ENCODE results near the gene EOLA1. TPM values are rescaled to one million over a fixed set of nuclear protein-coding genes. Genes with fewer than 3 reads are reported as not detected.
"Not testable (repeated sequence)": the region's sequence is repeated elsewhere in the genome, so short reads cannot be mapped to it uniquely, and the experiment has no call there.

Gene EOLA1
- total RNA-seq, 1 donor from 2014 or later, result 14.2 TPM

DNA sequence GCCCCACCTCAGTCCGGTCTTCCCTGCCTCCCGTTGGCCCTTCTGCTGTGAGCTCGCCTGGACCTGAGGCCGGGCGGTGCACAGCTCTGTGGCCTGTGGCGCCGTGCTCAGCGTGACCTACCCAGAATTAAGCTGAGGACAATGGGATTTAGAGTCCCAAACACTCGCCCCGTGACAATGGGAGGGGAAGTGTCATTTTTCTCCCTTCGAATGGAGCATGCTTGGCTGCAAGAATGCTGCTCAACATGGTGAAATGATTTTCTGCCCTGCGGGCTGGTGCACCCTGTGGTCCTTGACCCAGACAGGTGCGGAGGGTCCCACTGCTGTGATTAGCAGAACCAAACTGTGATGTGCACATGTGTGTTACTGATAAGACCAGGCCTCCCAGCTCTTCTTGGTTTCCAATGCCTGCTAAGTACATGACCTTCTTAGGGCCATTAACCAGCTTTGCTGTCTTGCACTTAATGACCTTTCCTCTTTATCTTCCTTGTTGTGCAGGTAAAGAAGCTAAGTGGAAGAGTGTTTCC is 772 bp downstream of the EOLA1 start:
- DNase-seq (ENCODE audit: low read depth, low spot score), result no peak

DNA sequence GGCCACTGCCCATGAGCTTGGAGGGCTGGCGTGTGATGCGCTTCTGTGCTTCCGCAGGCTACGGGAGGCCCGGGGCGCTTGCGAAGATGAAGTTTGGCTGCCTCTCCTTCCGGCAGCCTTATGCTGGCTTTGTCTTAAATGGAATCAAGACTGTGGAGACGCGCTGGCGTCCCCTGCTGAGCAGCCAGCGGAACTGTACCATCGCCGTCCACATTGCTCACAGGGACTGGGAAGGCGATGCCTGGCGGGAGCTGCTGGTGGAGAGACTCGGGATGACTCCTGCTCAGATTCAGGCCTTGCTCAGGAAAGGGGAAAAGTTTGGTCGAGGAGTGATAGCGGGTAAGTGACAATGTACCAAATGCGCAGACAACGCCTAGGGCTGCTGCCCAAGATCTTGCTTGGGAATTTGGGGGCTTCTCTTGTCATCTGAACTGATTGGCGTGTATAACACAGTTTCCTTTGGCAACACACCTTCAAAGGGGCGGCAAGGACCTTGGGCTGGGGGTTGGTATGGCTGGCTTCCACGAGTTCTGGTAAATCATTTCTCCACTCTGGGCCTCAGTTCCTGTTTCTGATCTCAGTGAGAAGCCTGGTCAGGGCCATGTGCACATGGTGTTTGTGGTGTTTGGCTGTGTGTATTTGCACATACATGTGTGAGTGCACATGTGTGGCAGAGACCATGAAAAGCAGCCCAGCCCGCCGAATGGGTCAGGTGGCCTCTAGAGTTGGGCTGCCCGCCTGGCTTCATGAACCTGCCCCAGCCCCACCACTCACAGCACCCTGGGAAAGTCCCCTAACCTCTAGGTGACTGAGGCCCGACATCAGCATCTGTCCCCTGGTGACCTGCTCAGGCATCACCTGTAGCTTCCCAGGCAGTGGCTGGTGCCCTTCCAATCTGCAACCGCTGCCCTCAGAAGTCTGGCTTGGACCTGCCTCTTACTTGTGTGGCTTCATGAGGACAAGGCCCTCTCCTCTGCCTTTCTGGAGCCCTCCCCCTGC is 5.0 kb downstream of the EOLA1 start:
- not testable (repeated sequence) for DNase-seq (ENCODE audit: low read depth, low spot score)

DNA sequence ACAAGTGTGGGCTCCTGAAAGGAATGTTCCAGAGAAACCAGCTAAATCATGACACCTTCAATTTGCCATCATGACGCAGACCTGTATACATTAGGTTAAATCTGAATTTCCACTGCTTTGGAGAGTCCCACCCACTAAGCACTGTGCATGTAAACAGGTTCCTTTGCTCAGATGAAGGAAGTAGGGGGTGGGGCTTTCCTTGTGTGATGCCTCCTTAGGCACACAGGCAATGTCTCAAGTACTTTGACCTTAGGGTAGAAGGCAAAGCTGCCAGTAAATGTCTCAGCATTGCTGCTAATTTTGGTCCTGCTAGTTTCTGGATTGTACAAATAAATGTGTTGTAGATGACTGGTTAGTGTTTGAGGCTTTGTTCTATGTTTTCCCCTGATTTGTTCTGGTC is 6.2 kb downstream of the EOLA1 start:
- DNase-seq (ENCODE audit: low read depth, low spot score), result not testable (repeated sequence)

DNA sequence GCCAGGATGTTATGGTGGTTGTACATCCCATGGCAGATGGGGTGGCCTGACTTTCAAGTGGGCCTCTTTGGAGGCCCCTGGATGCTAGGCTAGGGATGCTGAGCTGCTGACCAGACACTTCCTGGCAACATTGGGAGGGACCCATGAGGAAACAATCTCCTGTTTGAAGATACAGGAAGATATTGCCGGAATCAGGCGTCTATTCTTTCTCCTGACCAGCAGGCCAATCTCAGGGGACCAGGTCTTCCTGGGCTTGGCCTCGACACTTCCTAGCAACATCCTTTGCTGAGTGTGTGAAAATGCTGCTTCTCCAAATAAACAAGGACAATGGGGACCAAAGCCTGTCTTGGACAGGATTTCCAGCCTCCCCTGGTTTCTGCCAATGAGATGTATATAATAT is 7.0 kb downstream of the EOLA1 start:
- not testable (repeated sequence) for DNase-seq (ENCODE audit: low read depth, low spot score)

DNA sequence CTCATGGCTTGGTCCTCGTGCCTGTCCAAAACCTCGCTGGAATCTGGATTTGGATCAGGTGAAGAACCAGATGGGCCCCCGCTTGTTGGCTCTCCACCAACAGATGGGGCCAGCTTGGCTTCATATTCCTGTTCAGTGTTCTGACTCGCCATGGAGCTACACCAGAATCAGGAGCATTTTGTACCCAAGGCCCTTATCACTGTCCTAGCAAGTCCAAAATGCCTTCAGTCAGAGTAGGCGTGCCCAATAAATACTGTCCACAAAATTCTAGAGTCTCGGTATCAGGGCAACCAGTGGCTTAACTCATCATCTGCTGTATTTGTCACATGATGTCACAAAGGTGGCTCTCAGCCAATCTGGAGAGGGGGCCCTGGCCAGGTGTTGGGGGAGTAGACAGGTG is 8.9 kb downstream of the EOLA1 start, which contains the start of gene HSFX3:
HSFX3 (minus strand) TSS at position 224 of the 400 bp plus-strand sequence; CDS start at position 152, 72 bp downstream.
- DNase-seq (ENCODE audit: low read depth, low spot score), result not testable (repeated sequence)

DNA sequence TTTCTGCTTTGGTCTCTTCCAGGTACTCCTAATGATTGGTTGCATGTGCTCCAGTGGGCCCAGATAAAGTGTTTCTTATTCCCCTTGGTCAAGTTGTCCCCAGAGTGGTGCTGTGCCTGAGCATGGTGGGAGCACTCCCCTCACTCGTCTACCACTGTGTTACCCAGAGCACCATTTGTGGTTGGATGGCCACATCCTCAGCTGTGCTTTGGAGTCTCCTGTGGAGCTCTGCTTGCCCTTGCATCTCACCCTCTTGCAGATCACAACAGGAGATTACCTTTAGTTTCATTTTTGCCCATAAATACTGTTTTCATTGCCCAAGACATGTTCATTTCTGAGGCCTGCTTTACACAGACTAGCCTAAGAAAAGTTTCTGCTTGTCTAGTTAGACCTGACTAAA is 9.6 kb downstream of the EOLA1 start:
- DNase-seq (ENCODE audit: low read depth, low spot score), result not testable (repeated sequence)

DNA sequence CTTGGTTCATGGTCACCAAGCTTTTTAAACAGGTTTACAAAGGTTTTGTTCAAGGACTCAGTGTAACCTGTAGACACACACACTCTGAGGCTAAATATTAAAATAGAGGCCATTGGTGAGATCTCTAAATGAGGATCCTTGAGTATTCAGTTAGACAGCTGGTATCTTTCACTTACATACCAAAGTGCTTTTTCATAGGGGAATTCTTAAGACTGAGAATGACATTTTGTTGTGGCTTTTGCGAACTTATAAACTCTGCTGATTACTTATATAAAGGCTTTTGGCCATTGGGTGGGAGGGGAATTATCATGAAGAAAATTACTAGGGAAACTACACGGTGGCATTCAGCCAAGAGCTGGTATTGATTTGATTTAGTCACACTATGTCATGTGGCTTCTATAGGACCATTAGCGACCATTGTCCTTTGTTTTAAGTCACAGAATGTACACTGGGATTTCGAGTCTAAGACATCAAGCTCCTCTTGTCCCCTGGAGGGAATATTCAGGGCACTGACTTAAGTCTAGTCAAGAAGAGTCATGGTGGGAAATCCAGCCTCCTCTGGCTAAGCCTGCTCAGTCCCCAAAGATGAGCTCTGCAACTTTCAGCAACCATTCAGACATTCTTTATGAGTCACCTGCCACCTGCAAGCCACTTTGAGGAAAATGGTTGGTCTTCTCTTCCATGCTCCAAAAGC is 10.6 kb downstream of the EOLA1 start:
- not testable (repeated sequence) for DNase-seq (ENCODE audit: low read depth, low spot score)

DNA sequence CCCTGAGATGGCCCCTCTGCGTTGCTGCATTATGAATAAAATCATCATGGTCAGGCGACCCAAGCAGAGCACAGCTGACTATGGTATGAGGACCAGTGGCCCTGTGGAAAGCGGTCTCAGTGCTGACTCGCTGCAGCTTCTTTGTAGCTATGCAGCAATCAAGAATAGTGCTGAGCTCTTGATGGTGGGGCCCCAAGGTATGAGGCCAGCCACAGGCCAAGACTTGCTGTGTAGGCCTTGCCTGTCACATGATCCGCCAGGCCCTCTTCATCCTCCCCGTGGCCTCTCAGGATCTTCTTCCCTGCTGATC is 11.1 kb downstream of the EOLA1 start:
- DNase-seq (ENCODE audit: low read depth, low spot score), result not testable (repeated sequence)

DNA sequence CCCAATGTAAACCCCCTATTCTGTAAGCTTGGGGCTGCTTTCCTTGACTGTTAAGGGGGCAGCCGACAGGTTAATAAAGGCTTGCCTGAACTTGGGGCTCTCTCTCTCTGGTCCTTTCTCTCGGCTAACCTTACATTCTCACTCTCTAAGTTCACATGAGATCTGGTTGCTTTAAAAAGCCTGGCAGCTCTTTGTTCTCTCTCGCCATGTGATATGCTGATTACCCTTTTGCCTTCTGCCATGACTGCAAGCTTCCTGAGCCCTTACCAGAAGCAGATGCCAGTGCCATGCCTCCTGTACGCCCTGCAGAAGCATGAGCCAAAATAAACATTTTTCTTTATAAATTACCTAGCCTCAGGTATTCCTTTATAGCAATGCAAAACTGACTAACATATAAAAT is 14.4 kb downstream of the EOLA1 start:
- DNase-seq (ENCODE audit: low read depth, low spot score), result not testable (repeated sequence)

DNA sequence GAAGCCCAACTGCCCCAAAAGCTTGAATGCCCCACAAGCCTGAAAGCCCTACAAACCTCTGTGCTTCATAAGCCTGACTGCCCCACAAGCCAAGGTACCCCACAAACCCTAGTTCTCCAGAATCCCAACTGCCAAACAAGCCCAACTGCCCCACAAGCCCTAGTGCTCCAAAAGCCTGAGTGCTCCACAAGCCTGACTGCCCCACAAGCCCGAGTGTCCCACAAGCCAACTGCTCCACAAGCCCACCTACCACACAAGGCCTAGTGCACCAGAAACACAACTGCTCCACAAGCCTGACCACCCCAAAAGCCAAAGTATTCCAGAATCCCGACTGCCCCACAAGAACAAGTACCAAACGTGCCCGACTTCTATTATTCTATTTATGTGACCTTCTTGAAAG is 22.5 kb downstream of the EOLA1 start:
- DNase-seq (ENCODE audit: low read depth, low spot score), result no peak

DNA sequence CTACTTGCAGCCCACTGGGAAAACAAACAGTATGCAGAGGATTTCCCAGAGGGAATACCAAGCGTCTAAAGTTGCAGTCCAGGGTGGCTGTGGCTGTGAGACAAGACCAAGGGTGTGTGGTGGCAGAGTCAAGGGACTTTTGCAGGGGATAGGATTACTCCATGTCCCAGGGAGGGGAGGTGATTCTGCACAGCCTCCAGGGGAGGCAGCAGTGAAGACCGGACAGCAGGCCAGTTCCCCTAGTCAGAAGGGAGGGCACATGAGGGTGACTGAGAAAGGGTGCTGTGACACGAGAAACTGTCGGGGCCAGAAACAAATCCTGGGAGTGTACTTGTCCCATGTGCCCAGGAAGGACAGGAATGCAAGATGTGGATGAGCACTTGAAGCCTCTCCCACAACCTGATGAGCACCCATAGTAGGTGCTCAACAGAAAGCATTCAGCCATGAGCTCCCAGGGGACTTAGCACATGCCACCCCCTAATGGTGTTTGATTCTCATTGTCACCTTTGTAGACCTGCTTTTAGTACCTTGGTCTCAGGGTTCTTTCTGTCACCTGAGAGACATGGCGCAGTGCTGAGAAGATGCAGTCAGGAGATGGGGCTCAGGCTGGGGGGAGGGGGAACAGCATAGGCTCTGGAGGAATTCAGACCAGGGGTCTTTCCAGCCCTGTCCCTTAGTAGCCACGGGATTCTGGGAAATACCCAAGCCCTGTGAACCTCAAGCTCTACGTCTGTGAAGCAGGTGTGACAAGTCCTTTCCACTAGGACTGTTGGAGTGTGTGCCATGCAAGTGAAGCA is 27.0 kb downstream of the EOLA1 start:
- no peak for DNase-seq (ENCODE audit: low read depth, low spot score)

DNA sequence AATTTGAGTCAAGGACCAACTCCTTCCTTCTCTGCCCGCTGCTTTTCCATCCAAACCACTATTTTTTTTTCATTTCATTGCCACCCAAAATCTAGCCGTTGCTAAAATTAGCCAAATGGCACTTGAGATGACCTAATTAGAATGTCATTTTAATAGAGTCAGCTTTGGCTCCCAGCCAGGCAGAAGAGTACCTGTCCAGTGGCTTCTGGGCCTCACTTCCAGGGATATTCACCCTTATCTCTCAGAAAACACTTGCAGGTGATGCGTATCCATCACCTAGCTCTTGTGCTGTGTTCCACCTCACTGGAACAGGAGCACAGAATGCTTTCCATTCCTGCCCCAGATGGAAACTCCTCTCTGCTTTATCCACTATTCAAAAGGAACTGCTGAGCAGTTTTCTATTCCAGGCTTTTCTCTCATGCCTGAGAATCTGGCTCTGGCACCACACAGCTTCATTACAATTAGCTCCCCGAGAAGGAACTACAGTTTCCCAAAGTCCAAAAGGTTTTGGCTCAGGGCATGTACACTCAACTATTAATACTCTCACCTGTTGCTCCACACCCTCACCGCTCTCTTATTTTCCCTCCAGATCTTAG is 28.0 kb downstream of the EOLA1 start:
- DNase-seq (ENCODE audit: low read depth, low spot score), result no peak

DNA sequence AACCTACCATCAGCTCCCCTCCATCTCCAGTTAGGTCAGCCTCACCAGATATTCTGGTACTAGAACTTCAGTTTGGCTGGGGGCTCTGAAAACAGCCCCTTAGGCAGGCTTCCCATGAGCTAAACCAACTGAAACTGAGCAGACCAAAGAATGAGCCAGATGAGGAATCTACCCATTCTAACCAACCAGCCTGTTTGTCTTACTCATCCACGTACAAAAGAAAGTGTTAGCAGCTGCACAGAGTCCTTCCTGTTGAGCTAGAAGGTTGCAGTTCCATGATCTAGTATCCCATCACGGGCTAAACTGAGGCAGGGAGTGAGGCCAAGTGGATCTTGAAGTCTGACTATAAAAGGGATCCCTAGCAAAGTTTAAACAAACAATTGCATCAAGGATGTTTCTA is 29.0 kb downstream of the EOLA1 start:
- DNase-seq (ENCODE audit: low read depth, low spot score), result no peak

DNA sequence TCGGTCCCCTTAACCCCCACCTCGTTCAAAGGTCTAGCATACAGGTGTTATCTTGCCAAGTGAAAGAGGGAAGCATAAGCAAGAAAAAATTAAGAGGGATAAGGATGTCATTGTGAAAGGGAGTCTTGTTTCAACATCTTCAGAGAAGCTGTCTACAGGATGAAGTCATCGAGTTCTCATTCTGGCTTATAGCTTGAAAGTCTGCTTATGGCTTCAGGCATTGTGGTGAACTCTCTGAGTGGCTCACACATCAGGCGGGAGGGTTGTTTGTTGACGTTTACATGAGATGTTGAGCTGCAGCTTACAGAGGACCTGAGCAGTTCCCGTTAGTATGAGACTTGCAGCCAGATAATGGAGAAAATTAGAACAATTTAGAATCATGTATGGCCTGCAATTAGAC is 29.9 kb downstream of the EOLA1 start:
- DNase-seq (ENCODE audit: low read depth, low spot score), result no peak

DNA sequence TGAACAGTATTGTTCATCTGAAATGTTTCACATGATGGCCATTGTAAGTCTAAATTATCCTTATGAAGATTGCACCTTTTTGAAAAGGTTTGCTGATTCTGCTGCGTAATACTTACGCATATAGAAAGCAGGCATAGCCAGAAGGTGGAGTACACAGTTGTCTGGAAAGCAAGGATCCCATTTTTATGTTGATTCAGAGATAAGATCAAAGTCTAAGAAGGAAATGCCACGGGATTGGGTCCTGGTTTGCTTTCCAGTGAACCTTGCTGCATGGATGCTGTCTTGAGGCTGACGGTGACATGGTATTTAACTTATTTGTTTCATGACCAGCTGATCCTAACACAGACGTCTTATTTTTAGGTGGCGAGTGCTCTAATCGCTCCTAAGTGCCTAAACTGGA is 31.0 kb downstream of the EOLA1 start:
- no peak for DNase-seq (ENCODE audit: low read depth, low spot score)

DNA sequence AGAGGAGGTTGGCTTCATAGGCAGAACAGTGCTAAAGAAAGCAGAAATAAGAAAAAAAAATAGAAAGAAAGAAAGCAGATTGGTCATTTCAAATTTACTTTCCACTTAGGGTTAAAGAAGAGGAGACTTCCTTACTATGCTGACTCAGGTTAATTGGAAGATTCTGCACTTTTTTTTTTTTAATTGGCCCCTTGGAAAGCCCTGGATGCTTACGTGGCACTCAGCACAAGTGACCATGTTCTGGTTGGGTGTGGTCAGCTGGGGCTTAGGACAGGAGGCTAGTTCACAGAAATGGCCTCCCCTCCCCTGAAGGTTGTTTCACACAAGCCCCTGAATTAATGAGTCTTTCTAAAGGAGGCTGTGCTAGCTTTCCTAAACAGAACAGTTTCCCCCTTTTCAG is 31.9 kb downstream of the EOLA1 start:
- DNase-seq (ENCODE audit: low read depth, low spot score), result no peak

DNA sequence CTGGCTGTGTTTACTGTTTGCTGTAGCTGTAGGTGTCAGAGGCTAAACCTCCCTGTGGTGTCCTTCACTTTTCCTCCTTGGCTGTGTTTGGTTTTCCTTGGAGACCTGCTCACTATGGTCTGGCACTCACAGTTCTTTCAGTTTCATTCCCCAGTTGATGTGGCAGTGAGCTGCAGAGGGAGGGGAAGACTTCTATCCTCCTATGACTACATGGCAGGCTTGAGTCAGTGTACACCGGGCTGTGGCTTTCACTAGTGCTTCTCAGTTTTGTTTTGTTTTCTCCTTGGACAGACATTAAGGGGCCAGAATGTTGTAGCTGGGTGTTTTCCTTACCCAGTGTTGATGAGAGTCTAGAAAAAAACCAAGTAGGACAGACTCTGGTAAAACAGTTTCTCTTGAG is 32.6 kb downstream of the EOLA1 start:
- DNase-seq (ENCODE audit: low read depth, low spot score), result not testable (repeated sequence)

DNA sequence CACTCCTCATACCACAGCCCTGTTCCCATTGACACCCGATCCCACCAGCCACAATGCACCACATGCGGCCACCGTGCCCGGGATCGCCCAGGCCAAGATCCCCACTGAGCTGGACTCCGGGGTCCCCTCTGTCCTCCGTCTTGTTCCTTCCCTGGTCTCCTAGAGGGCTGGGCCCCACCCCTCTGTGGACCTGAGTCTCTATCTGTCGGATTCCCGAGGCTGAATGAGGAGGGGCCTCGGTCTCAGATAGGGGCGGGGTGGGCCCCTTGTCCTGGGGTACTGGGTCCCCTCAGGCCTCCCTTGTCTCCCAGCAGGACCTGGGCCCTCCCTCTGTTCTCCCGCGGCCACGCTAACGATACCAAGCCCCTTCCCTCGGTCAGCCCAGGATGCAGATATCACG is 44.8 kb downstream of the EOLA1 start:
- not testable (repeated sequence) for DNase-seq (ENCODE audit: low read depth, low spot score)

DNA sequence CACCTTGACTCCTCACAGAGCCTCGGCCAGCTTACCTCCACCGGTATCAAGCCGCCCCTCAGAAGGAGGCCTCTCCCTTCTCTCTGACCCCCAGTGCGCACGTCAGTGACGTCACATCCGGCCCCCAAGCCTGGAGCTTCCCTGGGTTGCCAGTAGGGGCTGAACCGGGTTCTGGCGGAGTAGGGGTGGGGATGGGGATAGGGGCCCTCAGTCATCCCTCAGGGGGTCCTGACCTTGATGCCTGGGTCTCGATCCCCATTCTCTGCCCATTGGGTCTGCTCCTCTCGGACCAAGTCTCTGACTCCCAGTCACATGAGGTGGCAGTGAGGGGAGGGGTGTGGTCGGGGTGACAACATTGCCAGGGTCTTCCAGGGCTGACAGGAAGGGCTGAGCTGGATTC is 46.5 kb downstream of the EOLA1 start, which contains the start of gene MAGEA9B:
MAGEA9B (minus strand) TSS at position 101 of the 400 bp plus-strand sequence. CDS start 4,280 bp downstream, outside the sequence.
- DNase-seq (ENCODE audit: low read depth, low spot score), result not testable (repeated sequence)

DNA sequence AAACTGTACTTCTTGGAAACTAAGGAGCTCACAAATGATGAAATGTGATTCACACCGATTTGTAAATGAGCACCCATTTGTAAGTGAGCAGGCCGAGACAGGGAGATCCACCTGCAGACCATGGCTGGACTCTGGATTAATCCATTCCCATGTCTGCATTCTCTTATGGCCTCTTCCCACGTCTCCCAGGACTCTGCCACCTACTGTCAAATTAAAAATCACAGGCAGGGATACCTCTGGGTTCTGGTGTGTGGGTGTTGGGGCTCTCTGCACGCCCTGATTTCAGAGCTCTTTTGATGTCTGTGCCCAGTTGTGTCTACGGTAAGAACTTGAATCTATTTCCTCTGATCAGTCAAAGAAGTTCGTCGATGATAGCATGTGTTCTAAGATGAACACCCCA is 50.2 kb downstream of the EOLA1 start:
- not testable (repeated sequence) for DNase-seq (ENCODE audit: low read depth, low spot score)

DNA sequence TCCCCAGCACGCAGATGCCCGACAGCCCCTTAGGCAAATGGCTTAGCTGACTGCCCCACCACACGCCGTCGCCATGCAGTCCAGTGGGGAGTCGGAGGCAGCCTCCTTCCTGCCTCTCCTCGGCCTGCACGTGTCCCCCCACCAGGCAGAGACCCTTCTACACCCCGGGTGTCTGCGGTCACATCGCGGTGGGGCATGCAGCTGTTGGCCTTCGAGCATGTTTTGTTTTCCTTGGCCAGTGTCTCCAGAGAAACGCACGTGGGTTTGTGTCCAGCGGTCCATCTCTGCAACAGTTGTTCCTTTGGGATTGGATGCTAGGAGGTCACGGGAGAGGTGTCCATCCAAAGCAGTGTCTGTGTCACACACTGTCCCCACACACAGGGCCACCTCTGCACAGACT is 54.4 kb downstream of the EOLA1 start, which contains the start of gene HSFX2:
HSFX2 (minus strand) TSS at position 101 of the 400 bp plus-strand sequence. CDS start 614 bp downstream, outside the sequence.
- DNase-seq (ENCODE audit: low read depth, low spot score), result not testable (repeated sequence)
